IMR-90 (cell line): ENCODE measurements around the gene MAGEA9. TPM values are rescaled to one million over a fixed set of nuclear protein-coding genes. Genes with fewer than 3 reads are reported as not detected.

Source experiments
- ATAC-seq: fragments of 200-7000 bp; cut with Tn5 transposase; 2 replicates; pipeline ENCODE4 v1.9.1; 2020; ENCODE audit warnings: low read depth, mild to moderate bottlenecking, moderate library complexity
- BruUV-seq: library from RNA; stranded (reverse); fragments of 400-500 nt; replicated peaks from 2 replicates; lab custom pipeline; 2021; lab: Mats Ljungman, UMichigan
- CTCF ChIA-PET: fragments of 300-600 bp; formaldehyde crosslinking; extraction: SDS; loops from one replicate; lab custom pipeline; 2021; ENCODE audit warnings: antibody characterized with exemption; lab: Yijun Ruan, JAX
- POLR2A ChIA-PET: fragments of 300-600 bp; sonication (Branson Sonifier 250); formaldehyde crosslinking; loops from one replicate; lab custom pipeline; 2022; ENCODE audit warnings: antibody characterized with exemption; ENCODE audit not compliant: unreplicated experiment; lab: Charles Lee
- DNase-seq: peaks from one replicate; pipeline ENCODE4 v3.0.0; 2013
- H2AFZ ChIP-seq: replicated peaks from 2 replicates; pipeline ENCODE3; 2013; ENCODE audit warnings: low read length, mild to moderate bottlenecking; ENCODE audit not compliant: poor library complexity
- H2AK5ac ChIP-seq: 2 replicates; pipeline ENCODE4 v1.6.1; 2013; ENCODE audit warnings: low read depth, low read length, inconsistent platforms
- H2AK9ac ChIP-seq: replicated peaks from 2 replicates; pipeline ENCODE3; 2013; ENCODE audit warnings: mild to moderate bottlenecking, low read depth, low read length, moderate library complexity; ENCODE audit not compliant: poor library complexity
- H2BK120ac ChIP-seq: 2 replicates; pipeline ENCODE4 v1.6.1; 2013; ENCODE audit warnings: low read depth, low read length, inconsistent platforms
- H2BK15ac ChIP-seq: 3 replicates; pipeline ENCODE4 v1.6.1; 2013; ENCODE audit warnings: low read depth, low read length, inconsistent platforms
- H2BK20ac ChIP-seq: 2 replicates; pipeline ENCODE4 v1.6.1; 2013; ENCODE audit warnings: low read depth, mild to moderate bottlenecking, inconsistent platforms, low read length, moderate library complexity
- H2BK5ac ChIP-seq: 2 replicates; pipeline ENCODE4 v1.6.1; 2013; ENCODE audit warnings: mild to moderate bottlenecking, low read depth, low read length, inconsistent platforms; ENCODE audit not compliant: poor library complexity, severe bottlenecking
- H3K14ac ChIP-seq: replicated peaks from 2 replicates; pipeline ENCODE4 v1.6.1; 2013; ENCODE audit warnings: low read depth, low read length, inconsistent platforms
- H3K18ac ChIP-seq: 2 replicates; pipeline ENCODE4 v1.6.1; 2013; ENCODE audit warnings: low read depth, low read length, control low read depth
- H3K23ac ChIP-seq: 2 replicates; pipeline ENCODE4 v1.6.1; 2013; ENCODE audit warnings: low read depth, low read length, inconsistent platforms
- H3K27ac ChIP-seq: 2 replicates; pipeline ENCODE4 v1.5.1; 2013; ENCODE audit warnings: mild to moderate bottlenecking, control low read depth, low read length; ENCODE audit not compliant: insufficient read depth
- H3K27me3 ChIP-seq: 2 replicates; pipeline ENCODE4 v1.6.1; 2013; ENCODE audit warnings: low read length; ENCODE audit not compliant: control insufficient read depth, insufficient read depth
- H3K36me3 ChIP-seq: 2 replicates; pipeline ENCODE4 v1.6.1; 2013; ENCODE audit warnings: low read length, mixed read lengths; ENCODE audit not compliant: control insufficient read depth, insufficient read depth
- H3K4ac ChIP-seq: 2 replicates; pipeline ENCODE4 v1.6.1; 2013; ENCODE audit warnings: low read depth, low read length, inconsistent platforms
- H3K4me1 ChIP-seq: 2 replicates; pipeline ENCODE4 v1.6.1; 2013; ENCODE audit warnings: low read length, mixed read lengths; ENCODE audit not compliant: control insufficient read depth, insufficient read depth
- H3K4me2 ChIP-seq: 2 replicates; pipeline ENCODE4 v1.6.1; 2013; ENCODE audit warnings: low read depth, mild to moderate bottlenecking, control low read depth, low read length, moderate library complexity
- H3K4me3 ChIP-seq: 2 replicates; pipeline ENCODE4 v1.5.1; 2013; ENCODE audit warnings: low read depth, mild to moderate bottlenecking, control low read depth, low read length, moderate library complexity; ENCODE audit not compliant: insufficient read depth
- H3K56ac ChIP-seq: 2 replicates; pipeline ENCODE4 v1.6.1; 2013; ENCODE audit warnings: low read length, inconsistent platforms; ENCODE audit not compliant: insufficient read depth; ENCODE audit errors: extremely low read depth
- H3K79me1 ChIP-seq, 2 experiments: 2 replicates each; pipeline ENCODE4 v1.6.1; 2013; ENCODE audit warnings: low read length in 2 of 2, inconsistent platforms in 1 of 2, low read depth in 1 of 2
- H3K9ac ChIP-seq: 2 replicates; pipeline ENCODE4 v1.6.1; 2013; ENCODE audit warnings: low read depth, low read length, control low read depth
- H3K9me1 ChIP-seq: 2 replicates; pipeline ENCODE4 v1.6.1; 2013; ENCODE audit warnings: low read length, inconsistent platforms; ENCODE audit not compliant: insufficient read depth
- H3K9me3 ChIP-seq: 2 replicates; pipeline ENCODE4 v1.6.1; 2013; ENCODE audit warnings: low read length; ENCODE audit not compliant: control insufficient read depth, insufficient read depth
- H4K20me1 ChIP-seq: 2 replicates; pipeline ENCODE4 v1.6.1; 2013; ENCODE audit warnings: low read length, inconsistent platforms; ENCODE audit not compliant: insufficient read depth
- H4K5ac ChIP-seq: 2 replicates; pipeline ENCODE4 v1.6.1; 2013; ENCODE audit warnings: mild to moderate bottlenecking, low read depth, low read length, control low read depth
- H4K8ac ChIP-seq, 2 experiments: 2 replicates each; pipeline ENCODE4 v1.6.1; 2013; ENCODE audit warnings: low read depth in 2 of 2, low read length in 2 of 2, control low read depth in 1 of 2, inconsistent platforms in 1 of 2
- H4K91ac ChIP-seq: 2 replicates; pipeline ENCODE4 v1.6.1; 2013; ENCODE audit warnings: low read depth, low read length, inconsistent platforms; ENCODE audit not compliant: insufficient read depth
- BHLHE40 ChIP-seq: fragments of 150-350 bp; IDR thresholded peaks from 2 replicates; pipeline ENCODE4 v1.6.1; 2016; ENCODE audit warnings: mild to moderate bottlenecking, low read depth, low read length
- CHD1 ChIP-seq: IDR thresholded peaks from 2 replicates; pipeline ENCODE4 v1.6.1; 2012; ENCODE audit warnings: low read depth, low read length, improper control_type of control experiment
- CTCF ChIP-seq: conservative IDR thresholded peaks from 2 replicates; pipeline ENCODE4 v1.5.1; 2012; ENCODE audit warnings: mild to moderate bottlenecking, low read depth, low read length, improper control_type of control experiment
- ELK1 ChIP-seq: fragments of 150-350 bp; IDR thresholded peaks from 2 replicates; pipeline ENCODE4 v1.6.1; 2016; ENCODE audit warnings: low read depth, mild to moderate bottlenecking, low read length, moderate library complexity, borderline replicate concordance
- FOS ChIP-seq: fragments of 150-350 bp; IDR thresholded peaks from 2 replicates; pipeline ENCODE4 v1.6.1; 2016; ENCODE audit warnings: low read depth, low read length
- MAFK ChIP-seq: IDR thresholded peaks from 2 replicates; pipeline ENCODE4 v1.6.1; 2012; ENCODE audit warnings: low read depth, low read length, improper control_type of control experiment
- MAZ ChIP-seq: IDR thresholded peaks from 2 replicates; pipeline ENCODE4 v1.6.1; 2012; ENCODE audit warnings: low read depth, mild to moderate bottlenecking, low read length, improper control_type of control experiment, moderate library complexity, borderline replicate concordance
- MXI1 ChIP-seq: IDR thresholded peaks from 2 replicates; pipeline ENCODE4 v1.6.1; 2012; ENCODE audit warnings: low read depth, mild to moderate bottlenecking, low read length, moderate library complexity, borderline replicate concordance
- NFE2L2 ChIP-seq: fragments of 150-350 bp; IDR thresholded peaks from 2 replicates; pipeline ENCODE4 v1.6.1; 2016; ENCODE audit warnings: low read depth, mild to moderate bottlenecking, low read length
- POLR2A ChIP-seq: IDR thresholded peaks from 2 replicates; pipeline ENCODE4 v1.6.1; 2012; ENCODE audit warnings: mild to moderate bottlenecking, low read depth, low read length
- SMC3 ChIP-seq: fragments of 150-350 bp; IDR thresholded peaks from 2 replicates; pipeline ENCODE4 v1.6.1; 2016; ENCODE audit warnings: low read depth, mild to moderate bottlenecking, antibody characterized with exemption, low read length, moderate library complexity
- USF2 ChIP-seq: fragments of 150-350 bp; IDR thresholded peaks from 2 replicates; pipeline ENCODE4 v1.6.1; 2017; ENCODE audit warnings: mild to moderate bottlenecking, antibody characterized with exemption, low read length, low read depth
- WGBS, 2 experiments: methylation state at CpG; one replicate each; pipeline versions ENCODE4 v1.1.5 to v1.1.7; 2013; ENCODE audit warnings: missing lambda C conversion rate in 2 of 2; ENCODE audit not compliant: insufficient read length in 1 of 2; ENCODE audit errors: extremely low coverage in 2 of 2; 5-methylcytosine and 5-hydroxymethylcytosine counted together
- dilution Hi-C: fragments of 300-500 bp; cut with HindIII; formaldehyde crosslinking; loops from one replicate; pipeline ENCODE4 v1.14.3; 2018; ENCODE audit warnings: low sequenced_read_pairs; ENCODE audit not compliant: unreplicated experiment
- in situ Hi-C: fragments of 300-500 bp; cut with MboI; formaldehyde crosslinking; loops from 3 replicates; pipeline ENCODE4 v1.14.3; 2019; ENCODE audit warnings: low sequenced_read_pairs, inconsistent platforms, mixed read lengths
- intact Hi-C: fragments of 100-400 bp; cut with micrococcal nuclease; formaldehyde crosslinking; loops from 2 replicates; pipeline ENCODE4 v1.10.0; 2022
- polyA plus RNA-seq, 3 experiments: library from polyadenylated mRNA; depleted of rRNA; stranded (reverse); fragments of >200 nt; gene quantifications; 2 replicates each; pipeline ENCODE4 v1.2.3, GENCODE V29; 2012; ENCODE audit warnings: low replicate concordance in 1 of 3
- total RNA-seq: library from RNA; depleted of rRNA; stranded (reverse); fragments of >200 nt; gene quantifications from 2 replicates; pipeline ENCODE4 v1.2.3, GENCODE V29; 2012

The MAGEA9 gene
- total and polyA plus RNA-seq, 2 of the 4 experiments (the other 2 are of a cell fraction): not detected

GRCh38 chrX:149827254-149827653 lies 45.5 kb downstream of the MAGEA9 start:
- no CpG with 5 or more reads among the region's 1 CpG for WGBS, 2 experiments

More at GRCh38 chrX:149827254-149827653, 45.5 kb downstream of the MAGEA9 start:
- DNase-seq (no peak), ATAC-seq (no peak)
- Histone ChIP-seq H3K36me3 (no peaks in the 10 kb centered on the region), H4K91ac (no peak overlapping the region), H3K4me2 (no peak overlapping the region), H2AK5ac (no peak overlapping the region), H3K9me3 (no peaks in the 10 kb centered on the region), H3K9me1 (no peaks in the 10 kb centered on the region), H4K8ac (no peak overlapping the region), H3K56ac (no peak overlapping the region), H2BK120ac (no peak overlapping the region), H4K5ac (no peak overlapping the region), H2BK5ac (no peak overlapping the region), H3K79me1 (no peaks in the 10 kb centered on the region), H2BK15ac (no peak overlapping the region), H3K4ac (no peak overlapping the region), H2AFZ (no peak overlapping the region), H4K20me1 (no peaks in the 10 kb centered on the region), H3K4me3 (no peak overlapping the region), H3K27ac (no peak overlapping the region), H2BK20ac (no peak overlapping the region), H3K4me1 (no peaks in the 10 kb centered on the region), H3K27me3 (no peaks in the 10 kb centered on the region), H2AK9ac (no peak overlapping the region), H3K18ac (no peak overlapping the region), H3K9ac (no peak overlapping the region), H3K14ac (no peak overlapping the region), H3K23ac (no peak overlapping the region)
- TF ChIP-seq MAFK (no peak), SMC3 (no peak), POLR2A (no peak), CHD1 (no peak), MAZ (no peak), CTCF (no peak), FOS (no peak), BHLHE40 (no peak), NFE2L2 (no peak), MXI1 (no peak), USF2 (no peak), ELK1 (no peak)
- no TSS peak for BruUV-seq
- intact Hi-C loops (no loop called here), in situ Hi-C loops (loop anchor here (25.0 kb wide), 1 partner anchor 115 kb away; the partner anchor contains the start of gene MAGEA11), dilution Hi-C loops (no loop called here)
- CTCF ChIA-PET: no interaction called here
- POLR2A ChIA-PET: no interaction called here
